DOHH2 (cell line): Measurements from ENCODE around the gene C14orf132.

ENCODE experiments used
- H3F3A ChIP-seq: fragments of 200-600 bp; sonication (generic), shearing (Covaris generic); 2 replicates; pipeline ENCODE4 v1.6.0; 2016; ENCODE audit warnings: antibody characterized with exemption, mild to moderate bottlenecking; ENCODE audit not compliant: control insufficient read depth, insufficient read depth
- H3K27ac ChIP-seq: fragments of 200-600 bp; sonication (generic); 2 replicates; pipeline ENCODE4 v1.5.1; 2014; ENCODE audit warnings: low read depth, mild to moderate bottlenecking, low read length, moderate library complexity
- H3K27me3 ChIP-seq: fragments of 200-600 bp; sonication (generic); 2 replicates; pipeline ENCODE4 v1.6.1; 2014; ENCODE audit warnings: mild to moderate bottlenecking, low read length, mixed read lengths; ENCODE audit not compliant: control insufficient read depth
- H3K36me3 ChIP-seq: fragments of 200-600 bp; sonication (generic); 2 replicates; pipeline ENCODE4 v1.6.1; 2014; ENCODE audit warnings: mild to moderate bottlenecking, low read length, moderate library complexity, mixed read lengths; ENCODE audit not compliant: control insufficient read depth
- H3K4me1 ChIP-seq: fragments of 200-600 bp; sonication (generic); 2 replicates; pipeline ENCODE4 v1.6.1; 2014; ENCODE audit warnings: mild to moderate bottlenecking, low read length, mixed read lengths; ENCODE audit not compliant: control insufficient read depth
- H3K4me2 ChIP-seq: fragments of 200-600 bp; sonication (generic); 2 replicates; pipeline ENCODE4 v1.6.0; 2014; ENCODE audit warnings: mild to moderate bottlenecking, low read length, moderate library complexity
- H3K4me3 ChIP-seq: fragments of 200-600 bp; sonication (generic); 2 replicates; pipeline ENCODE4 v1.5.1; 2014; ENCODE audit warnings: mild to moderate bottlenecking, low read length, mixed read lengths
- H3K79me2 ChIP-seq: fragments of 200-600 bp; sonication (generic); 2 replicates; pipeline ENCODE4 v1.6.1; 2014; ENCODE audit warnings: mild to moderate bottlenecking, low read length, mixed read lengths; ENCODE audit not compliant: control insufficient read depth
- H3K9me2 ChIP-seq: fragments of 200-600 bp; sonication (generic); replicated peaks from 2 replicates; pipeline ENCODE4 v1.6.1; 2014; ENCODE audit warnings: mild to moderate bottlenecking, low read length, mixed read lengths; ENCODE audit not compliant: control insufficient read depth
- H3K9me3 ChIP-seq: fragments of 200-600 bp; sonication (generic); 2 replicates; pipeline ENCODE4 v1.6.1; 2014; ENCODE audit warnings: antibody characterized with exemption, low read length, mixed read lengths; ENCODE audit not compliant: control insufficient read depth, insufficient read depth
- H4K20me1 ChIP-seq: fragments of 200-600 bp; sonication (generic); 2 replicates; pipeline ENCODE4 v1.6.0; 2014; ENCODE audit warnings: low read depth, mild to moderate bottlenecking, antibody characterized with exemption, low read length, moderate library complexity; ENCODE audit not compliant: control insufficient read depth, insufficient read depth
- CTCF ChIP-seq: fragments of 200-600 bp; sonication (generic); IDR thresholded peaks from one replicate; pipeline ENCODE4 v1.5.1; 2014; ENCODE audit warnings: antibody characterized with exemption, mild to moderate bottlenecking, low read depth, low read length; ENCODE audit not compliant: poor library complexity, severe bottlenecking
- EZH2phosphoT487 ChIP-seq: fragments of 200-600 bp; sonication (generic); IDR thresholded peaks from 2 replicates; pipeline ENCODE4 v1.6.1; 2017; ENCODE audit warnings: borderline replicate concordance, mild to moderate bottlenecking, antibody characterized with exemption, low read length, moderate library complexity, mixed read lengths

C14orf132 gene

DNA sequence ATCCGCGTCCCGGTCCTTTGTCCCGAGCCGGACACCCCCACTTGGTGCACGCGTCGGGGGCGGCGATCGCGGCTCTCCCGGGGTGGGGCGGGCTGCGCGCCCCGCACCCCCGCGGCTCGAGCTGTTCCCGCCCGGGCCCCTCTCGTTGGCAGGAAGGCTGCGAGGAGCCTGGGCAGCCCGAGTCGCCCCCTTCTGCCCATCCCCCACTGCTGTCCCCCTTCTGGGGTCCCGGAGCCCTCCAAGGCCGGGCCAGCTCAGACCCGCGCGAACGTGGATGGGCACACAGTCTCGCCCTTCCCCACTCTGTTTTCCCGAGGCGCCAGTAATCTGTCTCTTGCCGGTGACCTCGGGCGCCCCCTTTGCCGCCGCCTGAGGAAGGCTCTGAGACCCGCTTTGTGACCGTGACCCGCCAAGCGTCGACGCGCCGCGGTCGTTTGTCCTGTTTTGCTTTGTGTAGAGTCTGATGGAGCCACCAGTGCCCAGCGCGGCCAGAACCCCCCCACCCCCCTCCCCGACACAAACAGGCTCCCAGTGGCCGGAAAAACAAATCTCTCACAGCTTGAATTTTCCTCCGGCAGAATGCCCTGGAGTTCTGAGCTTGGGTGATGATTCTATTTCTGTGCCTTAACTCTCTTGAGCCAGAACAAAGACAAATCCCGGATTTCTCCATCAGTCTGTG lies 610 bp downstream of the C14orf132 start:
- Histone ChIP-seq H3K36me3 (no peaks in the 10 kb centered on the region), H3K79me2 (no peaks in the 10 kb centered on the region), H3K4me3 (peak overlapping the region; percentile 22; the same call in 1 of the 2 replicates), H3K27me3 (peaks cover 38% of the 10 kb centered on the region), H4K20me1 (no peaks in the 10 kb centered on the region), H3K9me3 (no peaks in the 10 kb centered on the region), H3K27ac (no peak overlapping the region), H3K9me2 (no peaks in the 10 kb centered on the region), H3K4me1 (no peaks in the 10 kb centered on the region), H3K4me2 (peak overlapping the region; percentile 36), H3F3A (no peaks in the 10 kb centered on the region)
- TF ChIP-seq EZH2phosphoT487 (no peak), CTCF (no peak)

- Histone ChIP-seq H3K27ac (no peak overlapping the region), H3F3A (no peaks in the 10 kb centered on the region), H3K4me3 (no peak overlapping the region), H3K9me3 (no peaks in the 10 kb centered on the region), H3K4me1 (no peaks in the 10 kb centered on the region), H3K4me2 (no peak overlapping the region), H3K9me2 (no peaks in the 10 kb centered on the region), H3K36me3 (no peaks in the 10 kb centered on the region), H3K79me2 (no peaks in the 10 kb centered on the region), H3K27me3 (peaks cover 32% of the 10 kb centered on the region), H4K20me1 (no peaks in the 10 kb centered on the region)
- TF ChIP-seq EZH2phosphoT487 (no peak), CTCF (no peak)
Measured at GRCh38 chr14:96040828-96041371, 1.7 kb downstream of the C14orf132 start.

GRCh38 chr14:96042248-96042930 lies 3.2 kb downstream of the C14orf132 start:
- Histone ChIP-seq H3K4me1 (no peaks in the 10 kb centered on the region), H3K9me2 (no peaks in the 10 kb centered on the region), H3K27me3 (peaks cover 23% of the 10 kb centered on the region), H3K9me3 (no peaks in the 10 kb centered on the region), H3F3A (no peaks in the 10 kb centered on the region), H3K4me3 (no peak overlapping the region), H3K27ac (no peak overlapping the region), H3K4me2 (no peak overlapping the region), H4K20me1 (no peaks in the 10 kb centered on the region), H3K79me2 (no peaks in the 10 kb centered on the region), H3K36me3 (no peaks in the 10 kb centered on the region)
- no peak for TF ChIP-seq CTCF
- TF ChIP-seq EZH2phosphoT487: no peak
